HG03354 (cell line): Measurements from ENCODE around the gene SPAG17.

Experiments used
- ATAC-seq: cut with Tn5 transposase; IDR thresholded peaks from one replicate; pipeline ENCODE4 v1.9.1; 2021; ENCODE audit warnings: mild to moderate bottlenecking; ENCODE audit not compliant: unreplicated experiment, poor library complexity, severe bottlenecking

Gene SPAG17

GRCh38 chr1:118012515-118013124 is 172.4 kb downstream of the SPAG17 start:
- ATAC-seq, result no peak

GRCh38 chr1:118008011-118008410 is 177.0 kb downstream of the SPAG17 start:
- no peak for ATAC-seq

GRCh38 chr1:118007391-118007790 is 177.6 kb downstream of the SPAG17 start:
- ATAC-seq, result no peak

- ATAC-seq, result no peak
Measured at GRCh38 chr1:118004312-118004711, 180.7 kb downstream of the SPAG17 start.

GRCh38 chr1:117985973-117986372 is 199.1 kb downstream of the SPAG17 start:
- peak; percentile 72 for ATAC-seq

- ATAC-seq, result no peak
Measured at GRCh38 chr1:117985239-117985638, 199.8 kb downstream of the SPAG17 start.

- ATAC-seq, result no peak
Measured at GRCh38 chr1:117981455-117982192, 203.4 kb downstream of the SPAG17 start.

GRCh38 chr1:117976381-117976780 is 208.6 kb downstream of the SPAG17 start:
- no peak for ATAC-seq

- no peak for ATAC-seq
Measured at GRCh38 chr1:117971777-117972176, 213.3 kb downstream of the SPAG17 start.

- no peak for ATAC-seq
Measured at GRCh38 chr1:117970252-117970651, 214.8 kb downstream of the SPAG17 start.

GRCh38 chr1:117967881-117968280 is 217.1 kb downstream of the SPAG17 start:
- no peak for ATAC-seq

- no peak for ATAC-seq
Measured at GRCh38 chr1:117967477-117967876, 217.6 kb downstream of the SPAG17 start.

- no peak for ATAC-seq
Measured at GRCh38 chr1:117964290-117965038, 220.6 kb downstream of the SPAG17 start.

- ATAC-seq, result no peak
Measured at GRCh38 chr1:117959364-117959763, 225.7 kb downstream of the SPAG17 start.

- no peak for ATAC-seq
Measured at GRCh38 chr1:117952386-117952785, 232.6 kb downstream of the SPAG17 start.

- no peak for ATAC-seq
Measured at GRCh38 chr1:117942293-117942692, 242.7 kb downstream of the SPAG17 start.

- ATAC-seq, result no peak
Measured at GRCh38 chr1:117933769-117934168, 251.3 kb downstream of the SPAG17 start.

- no peak for ATAC-seq
Measured at GRCh38 chr1:117932576-117932975, 252.5 kb downstream of the SPAG17 start.

- ATAC-seq, result no peak
Measured at GRCh38 chr1:117930484-117930883, 254.5 kb downstream of the SPAG17 start.

GRCh38 chr1:117930173-117930447 is 254.9 kb downstream of the SPAG17 start:
- peak; percentile 0 for ATAC-seq
